SK-N-SH (cell line): Measurements from ENCODE around the gene SSBP1. TPM values are rescaled to one million over a fixed set of nuclear protein-coding genes. Genes with fewer than 3 reads are reported as not detected.

ENCODE experiments used
- CTCF ChIA-PET: fragments of 300-600, 350-600 bp; formaldehyde crosslinking; extraction: SDS; loops from one replicate; lab custom pipeline; 2021; lab: Yijun Ruan, JAX
- POLR2A ChIA-PET: fragments of 350-600 bp; sonication (Branson Sonifier 250); formaldehyde crosslinking; extraction: SDS; loops from one replicate; lab custom pipeline; 2020; ENCODE audit warnings: antibody characterized with exemption, inconsistent platforms; lab: Yijun Ruan, JAX
- DNase-seq: peaks from one replicate; pipeline ENCODE4 v3.0.0; 2012
- H2AFZ ChIP-seq: fragments of 200-600 bp; sonication (generic); 2 replicates; pipeline ENCODE4 v1.8.1; 2016; ENCODE audit warnings: antibody characterized with exemption, mild to moderate bottlenecking, low read depth
- H3F3A ChIP-seq: fragments of 200-600 bp; sonication (generic); replicated peaks from 2 replicates; pipeline ENCODE3; 2016; ENCODE audit warnings: antibody characterized with exemption, mild to moderate bottlenecking; ENCODE audit not compliant: insufficient read depth
- H3K27ac ChIP-seq, 2 experiments: fragments of 200-500 bp in 1 of 2; fragments of 200-600 bp in 1 of 2; sonication (Bioruptor generic) in 1 of 2; sonication (generic), shearing (Covaris generic) in 1 of 2; 2 replicates each; pipeline versions ENCODE4 v1.5.1 to v1.6.1; 2014 to 2016; ENCODE audit warnings: low read depth in 2 of 2, inconsistent platforms in 1 of 2, low read length in 1 of 2, mild to moderate bottlenecking in 1 of 2, mixed read lengths in 1 of 2
- H3K27me3 ChIP-seq: fragments of 200-600 bp; sonication (generic), shearing (Covaris generic); 2 replicates; pipeline ENCODE4 v1.6.1; 2016; ENCODE audit warnings: mixed run types; ENCODE audit not compliant: insufficient read depth
- H3K36me3 ChIP-seq, 2 experiments: fragments of 200-500 bp in 1 of 2; fragments of 200-600 bp in 1 of 2; sonication (Bioruptor generic) in 1 of 2; sonication (generic) in 1 of 2; replicated peaks in 1 of 2; 2 replicates each; pipeline versions ENCODE3 to v1.5.1; 2014 to 2016; ENCODE audit warnings: low read length in 1 of 2, mild to moderate bottlenecking in 1 of 2; ENCODE audit not compliant: insufficient read depth in 2 of 2, control insufficient read depth in 1 of 2
- H3K4me1 ChIP-seq, 2 experiments: fragments of 200-500 bp in 1 of 2; fragments of 200-600 bp in 1 of 2; sonication (Bioruptor generic) in 1 of 2; sonication (generic), shearing (Covaris generic) in 1 of 2; 2 replicates each; pipeline versions ENCODE4 v1.5.1 to v1.6.1; 2014 to 2016; ENCODE audit warnings: low read depth in 1 of 2, low read length in 1 of 2, mixed run types in 1 of 2; ENCODE audit not compliant: insufficient read depth in 2 of 2, control insufficient read depth in 1 of 2
- H3K4me2 ChIP-seq: fragments of 200-600 bp; sonication (generic), shearing (Covaris generic); 2 replicates; pipeline ENCODE4 v1.6.1; 2017; ENCODE audit warnings: mixed run types
- H3K4me3 ChIP-seq, 2 experiments: fragments of 200-500 bp in 1 of 2; fragments of 200-600 bp in 1 of 2; sonication (Bioruptor generic) in 1 of 2; sonication (generic), shearing (Covaris generic) in 1 of 2; 2 replicates each; pipeline versions ENCODE4 v1.5.1 to v1.8.1; 2014 to 2016; ENCODE audit warnings: low read depth in 2 of 2, inconsistent platforms in 1 of 2, low read length in 1 of 2, mild to moderate bottlenecking in 1 of 2, mixed read lengths in 1 of 2, moderate library complexity in 1 of 2
- H3K79me2 ChIP-seq: fragments of 200-600 bp; sonication (generic); 2 replicates; pipeline ENCODE4 v1.8.1; 2017; ENCODE audit warnings: mild to moderate bottlenecking; ENCODE audit not compliant: insufficient read depth
- H3K9ac ChIP-seq: fragments of 200-600 bp; sonication (generic); 2 replicates; pipeline ENCODE4 v1.6.1; 2017; ENCODE audit warnings: mixed run types
- H3K9me2 ChIP-seq: fragments of 200-600 bp; sonication (generic); 2 replicates; pipeline ENCODE4 v1.6.1; 2017; ENCODE audit warnings: mixed run types
- H3K9me3 ChIP-seq: fragments of 200-600 bp; sonication (generic); 2 replicates; pipeline ENCODE4 v1.6.1; 2017; ENCODE audit warnings: mixed run types, mild to moderate bottlenecking, moderate library complexity
- H4K20me1 ChIP-seq: fragments of 200-600 bp; sonication (generic); 2 replicates; pipeline ENCODE4 v1.6.1; 2017; ENCODE audit warnings: mild to moderate bottlenecking, mixed run types; ENCODE audit not compliant: insufficient read depth
- FOXJ3 ChIP-seq: sonication (generic); formaldehyde crosslinking; IDR thresholded peaks from 2 replicates; pipeline ENCODE4 v1.5.1; 2020; ENCODE audit warnings: mild to moderate bottlenecking, missing genetic modification reagents
- GATA2 ChIP-seq: sonication (generic); formaldehyde crosslinking; IDR thresholded peaks from 2 replicates; pipeline ENCODE4 v1.5.0; 2020; ENCODE audit warnings: mild to moderate bottlenecking, missing genetic modification reagents
- RFX5 ChIP-seq: IDR thresholded peaks from 2 replicates; pipeline ENCODE4 v1.6.1; 2012; ENCODE audit warnings: mild to moderate bottlenecking, improper control_type of control experiment, low read length
- RXRA ChIP-seq: IDR thresholded peaks from 2 replicates; pipeline ENCODE4 v1.4.0; 2012; ENCODE audit warnings: low read depth, mild to moderate bottlenecking, borderline replicate concordance
- SIN3A ChIP-seq: IDR thresholded peaks from 2 replicates; pipeline ENCODE4 v1.6.1; 2012; ENCODE audit warnings: low read depth, mild to moderate bottlenecking, low read length, moderate library complexity, borderline replicate concordance
- USF2 ChIP-seq: fragments of 150-350 bp; IDR thresholded peaks from 2 replicates; pipeline ENCODE4 v1.6.1; 2017; ENCODE audit warnings: antibody characterized with exemption, low read length, low read depth, borderline replicate concordance
- WGBS: methylation state at CpG from one replicate; pipeline ENCODE4 v1.1.6; 2017; ENCODE audit warnings: low lambda C conversion rate; 5-methylcytosine and 5-hydroxymethylcytosine counted together
- polyA plus RNA-seq, 3 experiments: library from polyadenylated mRNA; depleted of rRNA; stranded (reverse); fragments of >200 nt; gene quantifications; 2 replicates each; pipeline ENCODE4 v1.2.3, GENCODE V29; 2012

Gene SSBP1
- polyA plus RNA-seq, 1 of the 3 experiments (the other 2 are of a cell fraction): 212 TPM

DNA sequence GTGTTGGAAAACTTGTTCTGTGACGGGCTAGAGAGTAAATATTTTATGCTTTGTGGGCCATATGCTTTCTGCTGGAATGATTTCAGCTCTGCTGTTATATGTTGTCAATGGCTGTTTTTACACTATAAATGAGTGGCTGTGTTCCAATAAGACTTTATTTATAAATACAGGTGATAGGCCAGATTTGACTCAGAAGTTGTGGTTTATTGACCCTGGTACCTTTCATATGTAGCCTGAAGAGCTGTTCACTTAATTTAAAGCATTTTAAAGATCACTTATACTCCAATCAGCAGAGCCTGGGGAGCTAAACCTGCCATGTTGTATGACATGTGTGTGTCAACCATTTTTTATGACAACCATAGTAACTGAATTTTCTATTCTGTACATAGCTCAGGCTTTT lies 9.1 kb upstream of the SSBP1 start:
- Histone ChIP-seq H3K27me3 (no peaks in the 10 kb centered on the region), H3K4me3 (no peak overlapping the region), H3K27ac (no peak overlapping the region), H3F3A (no peaks in the 10 kb centered on the region), H3K79me2 (no peaks in the 10 kb centered on the region), H3K9me2 (no peaks in the 10 kb centered on the region), H4K20me1 (no peaks in the 10 kb centered on the region), H3K4me2 (no peak overlapping the region), H3K9ac (no peak overlapping the region), H2AFZ (no peak overlapping the region), H3K36me3 (no peaks in the 10 kb centered on the region), H3K9me3 (no peaks in the 10 kb centered on the region), H3K4me1 (no peaks in the 10 kb centered on the region)
- WGBS: 86% methylated on average over 1 of the region's 1 CpG
- ChIA-PET CTCF (interaction anchor here (0.9 to 5.2 kb wide), 4 partner anchors 8 to 76 kb away, joined by 3 to 47 read pairs (median 4); partner anchors contain the start of gene SSBP1), POLR2A (no interaction called here)
- TF ChIP-seq GATA2 (no peak), USF2 (no peak), RXRA (no peak)
- DNase-seq: no peak

DNA sequence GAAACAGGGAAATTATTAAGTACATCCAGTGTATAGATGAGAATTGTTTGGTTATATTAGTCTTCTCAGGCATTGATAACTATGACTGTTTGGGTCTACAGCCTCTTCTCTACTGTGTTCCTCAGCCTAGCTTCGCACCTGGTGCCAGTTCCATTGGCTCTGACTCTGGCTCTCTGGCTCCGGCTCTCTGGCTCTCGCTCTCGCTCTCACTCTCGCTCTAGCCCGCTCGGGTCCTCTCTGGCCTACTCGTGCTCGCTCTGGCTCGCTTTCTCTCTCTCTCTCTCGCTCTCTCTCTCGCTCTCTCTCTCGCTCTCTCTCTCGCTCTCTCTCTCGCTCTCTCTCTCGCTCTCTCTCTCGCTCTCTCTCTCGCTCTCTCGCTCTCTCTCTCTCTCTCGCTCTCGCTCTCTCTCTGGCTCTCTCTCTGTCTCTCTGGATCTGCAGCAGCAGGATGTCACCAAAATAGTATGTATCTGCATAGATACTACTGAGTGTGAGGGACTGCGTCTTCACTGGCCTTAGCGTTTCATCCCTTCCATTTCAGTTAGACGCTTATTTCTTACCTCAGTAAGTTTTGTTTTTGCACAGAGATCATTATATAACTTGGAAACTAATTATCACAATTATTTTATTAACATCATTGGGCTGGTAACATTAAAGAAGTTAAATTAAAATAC lies 6.5 kb upstream of the SSBP1 start:
- TF ChIP-seq SIN3A: no peak
- TF ChIP-seq RFX5: no peak

GRCh38 chr7:141737118-141737835 lies 881 bp upstream of the SSBP1 start:
- CTCF ChIA-PET: interaction anchor here (0.6 to 9.4 kb wide), 42 partner anchors 10 to 813 kb away, joined by 3 to 124 read pairs (median 6); partner anchors contain the start of genes AGK, DENND11, TAS2R3 and WEE2
- DNase-seq: peak; percentile 24
- POLR2A ChIA-PET: interaction anchor here (0.6 to 1.3 kb wide), 8 partner anchors 34 to 1611 kb away, joined by 3 to 7 read pairs (median 4); no protein-coding TSS in a partner anchor
- Histone ChIP-seq H3K4me1 (peaks cover 6 to 26% of the 10 kb centered on the region in 2 experiments; a peak in 2 of 4 replicates), H3K4me3 (peak overlapping the region; percentile 94 to 95), H3K27ac (peak overlapping the region; percentile 23 to 69), H3K9ac (peak overlapping the region; percentile 83; the same call in 1 of the 2 replicates), H3K4me2 (peak overlapping the region; percentile 75), H4K20me1 (no peaks in the 10 kb centered on the region), H3K27me3 (no peaks in the 10 kb centered on the region), H3K9me3 (no peaks in the 10 kb centered on the region), H3K9me2 (no peaks in the 10 kb centered on the region), H3K79me2 (peaks cover 40% of the 10 kb centered on the region), H2AFZ (peak overlapping the region; percentile 99), H3K36me3 (peaks cover 28 to 31% of the 10 kb centered on the region in 2 experiments), H3F3A (peaks cover 4% of the 10 kb centered on the region)
- no peak for TF ChIP-seq FOXJ3 (CRISPR knock-in tag)
- WGBS: 46% methylated on average over 11 of the region's 11 CpGs

More for the DNA sequence above, 6.5 kb upstream of the SSBP1 start:
- Histone ChIP-seq H3K9ac (no peak overlapping the region), H3F3A (no peaks in the 10 kb centered on the region), H4K20me1 (no peaks in the 10 kb centered on the region), H3K27ac (no peak overlapping the region), H3K79me2 (no peaks in the 10 kb centered on the region), H3K36me3 (no peaks in the 10 kb centered on the region), H3K9me2 (no peaks in the 10 kb centered on the region), H3K4me2 (no peak overlapping the region), H2AFZ (no peak overlapping the region), H3K4me1 (no peaks in the 10 kb centered on the region), H3K9me3 (no peaks in the 10 kb centered on the region), H3K27me3 (no peaks in the 10 kb centered on the region), H3K4me3 (no peak overlapping the region)
- CTCF ChIA-PET: interaction anchor here (1.1 to 9.4 kb wide), 3 partner anchors 23 to 79 kb away, joined by 3 to 124 read pairs (median 4); no protein-coding TSS in a partner anchor
- POLR2A ChIA-PET: no interaction called here
- no peak for DNase-seq
- WGBS: 92% methylated on average over 24 of the region's 24 CpGs
